GM18526 (cell line): ENCODE data around the gene ELOVL5.

Experiments used
- POLR2A ChIP-seq: IDR thresholded peaks from 3 replicates; pipeline ENCODE4 v1.6.1; 2011; ENCODE audit not compliant: insufficient read length; ENCODE audit errors: extremely low read depth

ELOVL5 gene

GRCh38 chr6:53279293-53279692, 69.5 kb downstream of the ELOVL5 start:
- TF ChIP-seq POLR2A: no peak

GRCh38 chr6:53273370-53273769, 75.4 kb downstream of the ELOVL5 start:
- TF ChIP-seq POLR2A: no peak

- TF ChIP-seq POLR2A: no peak
These were observed 78.9 kb downstream of the ELOVL5 start for GRCh38 chr6:53269827-53270226.

- TF ChIP-seq POLR2A: no peak
These were observed 79.7 kb downstream of the ELOVL5 start for GRCh38 chr6:53268858-53269608.

GRCh38 chr6:53266553-53267090, 82.1 kb downstream of the ELOVL5 start:
- TF ChIP-seq POLR2A: no peak

GRCh38 chr6:53264915-53265607, 83.7 kb downstream of the ELOVL5 start:
- TF ChIP-seq POLR2A: no peak

- no peak for TF ChIP-seq POLR2A
These were observed 84.4 kb downstream of the ELOVL5 start for GRCh38 chr6:53264337-53264736.

GRCh38 chr6:53263917-53264316, 84.8 kb downstream of the ELOVL5 start:
- TF ChIP-seq POLR2A: no peak

GRCh38 chr6:53259860-53260580, 88.7 kb downstream of the ELOVL5 start:
- TF ChIP-seq POLR2A: no peak

GRCh38 chr6:53258774-53259155, 90.0 kb downstream of the ELOVL5 start:
- no peak for TF ChIP-seq POLR2A

GRCh38 chr6:53258076-53258773, 90.5 kb downstream of the ELOVL5 start:
- TF ChIP-seq POLR2A: no peak

GRCh38 chr6:53257533-53257932, 91.2 kb downstream of the ELOVL5 start:
- no peak for TF ChIP-seq POLR2A

- no peak for TF ChIP-seq POLR2A
These were observed 91.7 kb downstream of the ELOVL5 start for GRCh38 chr6:53257001-53257400.

- TF ChIP-seq POLR2A: no peak
These were observed 96.5 kb downstream of the ELOVL5 start for GRCh38 chr6:53252177-53252692.

- TF ChIP-seq POLR2A: no peak
These were observed 97.6 kb downstream of the ELOVL5 start for GRCh38 chr6:53251033-53251672.
